Measurements from ENCODE around the gene ANK3. TPM values are rescaled to one million over a fixed set of nuclear protein-coding genes. Genes with fewer than 3 reads are reported as not detected.

The ANK3 gene
- total RNA-seq, 2 donors from 2014 or later = 65.0 to 79.5 TPM

- Mint-ChIP-seq H3K9me3 (no peaks in the 10 kb centered on the region), H3K4me1 (peaks cover 12% of the 10 kb centered on the region), H3K27ac (no peak overlapping the region), H3K36me3 (ENCODE audit: low read depth) (no peaks in the 10 kb centered on the region), H3K27me3 (ENCODE audit: insufficient read depth) (no peaks in the 10 kb centered on the region), H3K4me3 (no peak overlapping the region)
- Histone ChIP-seq H3K36me3 (ENCODE audit: control insufficient read depth, insufficient read depth, low read length) (no peaks in the 10 kb centered on the region), H3K27ac (ENCODE audit: low read depth, low read length) (no peak overlapping the region), H3K4me1 (ENCODE audit: control insufficient read depth, insufficient read depth, low read length) (peaks cover 3% of the 10 kb centered on the region), H3K27me3 (ENCODE audit: control insufficient read depth, insufficient read depth, low read length, poor library complexity, severe bottlenecking) (no peaks in the 10 kb centered on the region), H3K4me3 (ENCODE audit: low read length) (no peak overlapping the region), H3K9me3 (ENCODE audit: control insufficient read depth, low read length) (no peaks in the 10 kb centered on the region), H3K9ac (ENCODE audit: extremely low read depth, low read length, poor library complexity, severe bottlenecking) (no peak overlapping the region)
- 86% methylated on average over 1 of the region's 1 CpG; no CpG with 5 or more reads in 1 of the 2 experiments for WGBS, 2 experiments (ENCODE audit: insufficient coverage in 1 of 2, insufficient read length in 1 of 2)
- TF ChIP-seq CTCF (conservative IDR thresholded peaks at IDR 0.05) = no peak
- DNase-seq = no peak
These were observed 90.3 kb downstream of the ANK3 start for GRCh38 chr10:60299390-60299778.

- no peak overlapping the region for H3K4me3 Mint-ChIP-seq
- H3K4me1 Mint-ChIP-seq = peaks cover 14% of the 10 kb centered on the region
- no peaks in the 10 kb centered on the region for H3K9me3 ChIP-seq (ENCODE audit: control insufficient read depth, low read length)
- H3K4me1 ChIP-seq (ENCODE audit: control insufficient read depth, insufficient read depth, low read length) = peaks cover 3% of the 10 kb centered on the region
- no peak overlapping the region for H3K4me3 ChIP-seq (ENCODE audit: low read length)
- no peak for DNase-seq
- H3K9me3 Mint-ChIP-seq = no peaks in the 10 kb centered on the region
- H3K9ac ChIP-seq (ENCODE audit: extremely low read depth, low read length, poor library complexity, severe bottlenecking) = no peak overlapping the region
- H3K36me3 Mint-ChIP-seq (ENCODE audit: low read depth) = no peaks in the 10 kb centered on the region
- no peaks in the 10 kb centered on the region for H3K27me3 ChIP-seq (ENCODE audit: control insufficient read depth, insufficient read depth, low read length, poor library complexity, severe bottlenecking)
- H3K27ac Mint-ChIP-seq = no peak overlapping the region
- 92 to 96% methylated on average over 5 to 8 of the region's 9 CpGs for WGBS, 2 experiments (ENCODE audit: insufficient coverage in 1 of 2, insufficient read length in 1 of 2)
- TF ChIP-seq CTCF (conservative IDR thresholded peaks at IDR 0.05) = no peak
- H3K27ac ChIP-seq (ENCODE audit: low read depth, low read length) = no peak overlapping the region
- no peaks in the 10 kb centered on the region for H3K36me3 ChIP-seq (ENCODE audit: control insufficient read depth, insufficient read depth, low read length)
- no peaks in the 10 kb centered on the region for H3K27me3 Mint-ChIP-seq (ENCODE audit: insufficient read depth)
These were observed 91.0 kb downstream of the ANK3 start for GRCh38 chr10:60298408-60299389.

- Histone ChIP-seq H3K4me3 (ENCODE audit: low read length) (no peak overlapping the region), H3K9ac (ENCODE audit: extremely low read depth, low read length, poor library complexity, severe bottlenecking) (no peak overlapping the region), H3K36me3 (ENCODE audit: control insufficient read depth, insufficient read depth, low read length) (no peaks in the 10 kb centered on the region), H3K4me1 (ENCODE audit: control insufficient read depth, insufficient read depth, low read length) (peaks cover 3% of the 10 kb centered on the region), H3K27ac (ENCODE audit: low read depth, low read length) (no peak overlapping the region), H3K9me3 (ENCODE audit: control insufficient read depth, low read length) (no peaks in the 10 kb centered on the region), H3K27me3 (ENCODE audit: control insufficient read depth, insufficient read depth, low read length, poor library complexity, severe bottlenecking) (no peaks in the 10 kb centered on the region)
- no peaks in the 10 kb centered on the region for H3K36me3 Mint-ChIP-seq (ENCODE audit: low read depth)
- no peaks in the 10 kb centered on the region for H3K27me3 Mint-ChIP-seq (ENCODE audit: insufficient read depth)
- DNase-seq = no peak
- no peak overlapping the region for H3K4me3 Mint-ChIP-seq
- no peak overlapping the region for H3K27ac Mint-ChIP-seq
- no peaks in the 10 kb centered on the region for H3K9me3 Mint-ChIP-seq
- no peak for TF ChIP-seq CTCF (conservative IDR thresholded peaks at IDR 0.05)
- WGBS, 2 experiments (ENCODE audit: insufficient coverage in 1 of 2, insufficient read length in 1 of 2) = 82 to 86% methylated on average over 1 of the region's 1 CpG
- peaks cover 20% of the 10 kb centered on the region for H3K4me1 Mint-ChIP-seq
These were observed 93.6 kb downstream of the ANK3 start for GRCh38 chr10:60296073-60296472.
